NCI-H460 (cell line): ENCODE results near the gene USE1. TPM values are rescaled to one million over a fixed set of nuclear protein-coding genes. Genes with fewer than 3 reads are reported as not detected.
"Not testable (repeated sequence)": the region's sequence is repeated elsewhere in the genome, so short reads cannot be mapped to it uniquely, and the experiment has no call there.

ENCODE experiments used
- DNase-seq: peaks from one replicate; pipeline ENCODE4 v3.0.0-alpha.2; 2016; ENCODE audit warnings: low read depth; ENCODE audit errors: extremely low read depth
- polyA plus RNA-seq: library from polyadenylated mRNA; depleted of rRNA; stranded (reverse); fragments of >200 nt; gene quantifications from 2 replicates; pipeline ENCODE4 v1.2.3, GENCODE V29; 2014; cell fraction: nucleus; rRNA removed
- total RNA-seq: library from RNA; depleted of rRNA; stranded (reverse); fragments of >200 nt; shearing (Covaris generic); gene quantifications from 2 replicates; pipeline ENCODE4 v1.2.3, GENCODE V29; 2014; rRNA removed

The USE1 gene
- total RNA-seq: 25.1 and 28.9 TPM in 2 replicates
- polyA plus RNA-seq: 11.7 and 14.3 TPM in 2 replicates

GRCh38 chr19:17215127-17215971 lies at the start of gene USE1:
TSS of gene USE1 (plus strand) at chr19:17215357. CDS start at chr19:17215406, 49 bp downstream.
- peak; percentile 84 for DNase-seq

- DNase-seq: no peak
Observed at GRCh38 chr19:17165715-17166114, 49.4 kb upstream of the USE1 start.

- no peak for DNase-seq
Observed at GRCh38 chr19:17170538-17171297, 44.4 kb upstream of the USE1 start.

GRCh38 chr19:17171874-17172273 lies 43.3 kb upstream of the USE1 start:
- DNase-seq: no peak

- DNase-seq: no peak
Observed at GRCh38 chr19:17172624-17173345, 42.4 kb upstream of the USE1 start.

- DNase-seq: no peak
Observed at GRCh38 chr19:17178291-17178690, 36.9 kb upstream of the USE1 start.

GRCh38 chr19:17180997-17181702 lies 34.0 kb upstream of the USE1 start:
- no peak for DNase-seq

GRCh38 chr19:17183271-17183761 lies 31.8 kb upstream of the USE1 start:
- DNase-seq: no peak

- no peak for DNase-seq
Observed at GRCh38 chr19:17183858-17184321, 31.3 kb upstream of the USE1 start.

- no peak for DNase-seq
Observed at GRCh38 chr19:17184371-17184841, 30.8 kb upstream of the USE1 start.

- no peak for DNase-seq
Observed at GRCh38 chr19:17185590-17185989, 29.6 kb upstream of the USE1 start.

- not testable (repeated sequence) for DNase-seq
Observed at GRCh38 chr19:17191736-17192135, 23.4 kb upstream of the USE1 start.

- DNase-seq: no peak
Observed at GRCh38 chr19:17192751-17193150, 22.4 kb upstream of the USE1 start.

- DNase-seq: no peak
Observed at GRCh38 chr19:17194608-17195007, 20.5 kb upstream of the USE1 start.

GRCh38 chr19:17195106-17195505 lies 20.1 kb upstream of the USE1 start:
- no peak for DNase-seq

GRCh38 chr19:17196610-17197009 lies 18.5 kb upstream of the USE1 start:
- DNase-seq: no peak

- no peak for DNase-seq
Observed at GRCh38 chr19:17197666-17198065, 17.5 kb upstream of the USE1 start.

- no peak for DNase-seq
Observed at GRCh38 chr19:17200408-17201079, 14.6 kb upstream of the USE1 start.

GRCh38 chr19:17202249-17202648 lies 12.9 kb upstream of the USE1 start:
- no peak for DNase-seq
